ENCODE measurements around the gene URB2.
A peak's percentile ranks its signal among the peaks of the same experiment; 100 is the strongest.
"Not testable (repeated sequence)": the region's sequence is repeated elsewhere in the genome, so short reads cannot be mapped to it uniquely, and the experiment has no call there.

Gene URB2

DNA sequence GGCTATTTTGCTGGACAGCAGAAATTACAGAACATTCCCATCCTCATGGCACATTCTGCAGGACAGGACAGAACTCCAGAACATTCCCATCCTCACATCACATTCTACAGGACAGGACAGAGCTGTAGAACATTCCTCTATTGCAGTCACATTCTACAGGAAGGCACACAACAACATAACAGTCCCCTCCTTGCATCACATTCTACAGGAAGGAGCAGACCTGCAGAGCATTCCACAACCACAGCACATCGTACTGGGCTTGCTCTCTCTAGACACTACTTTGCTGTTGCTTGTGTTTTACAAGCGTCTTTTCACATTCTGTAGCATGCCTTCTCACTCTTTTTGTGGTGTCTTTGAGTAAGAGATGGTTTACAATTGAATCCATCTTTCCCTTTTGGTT, 40.7 kb upstream of the URB2 start:
- no peak overlapping the region for H3K4me3 ChIP-seq (replicated peaks in 1 of 2; ENCODE audit: low read depth in 2 of 2, low read length in 2 of 2)
- DNase-seq (ENCODE audit: low read depth in 2 of 2): no peak
- TF ChIP-seq, protein P1, sequence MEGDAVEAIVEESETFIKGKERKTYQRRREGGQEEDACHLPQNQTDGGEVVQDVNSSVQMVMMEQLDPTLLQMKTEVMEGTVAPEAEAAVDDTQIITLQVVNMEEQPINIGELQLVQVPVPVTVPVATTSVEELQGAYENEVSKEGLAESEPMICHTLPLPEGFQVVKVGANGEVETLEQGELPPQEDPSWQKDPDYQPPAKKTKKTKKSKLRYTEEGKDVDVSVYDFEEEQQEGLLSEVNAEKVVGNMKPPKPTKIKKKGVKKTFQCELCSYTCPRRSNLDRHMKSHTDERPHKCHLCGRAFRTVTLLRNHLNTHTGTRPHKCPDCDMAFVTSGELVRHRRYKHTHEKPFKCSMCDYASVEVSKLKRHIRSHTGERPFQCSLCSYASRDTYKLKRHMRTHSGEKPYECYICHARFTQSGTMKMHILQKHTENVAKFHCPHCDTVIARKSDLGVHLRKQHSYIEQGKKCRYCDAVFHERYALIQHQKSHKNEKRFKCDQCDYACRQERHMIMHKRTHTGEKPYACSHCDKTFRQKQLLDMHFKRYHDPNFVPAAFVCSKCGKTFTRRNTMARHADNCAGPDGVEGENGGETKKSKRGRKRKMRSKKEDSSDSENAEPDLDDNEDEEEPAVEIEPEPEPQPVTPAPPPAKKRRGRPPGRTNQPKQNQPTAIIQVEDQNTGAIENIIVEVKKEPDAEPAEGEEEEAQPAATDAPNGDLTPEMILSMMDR (IDR thresholded peaks at IDR 0.05; ENCODE audit: low read depth, low read length): no peak

DNA sequence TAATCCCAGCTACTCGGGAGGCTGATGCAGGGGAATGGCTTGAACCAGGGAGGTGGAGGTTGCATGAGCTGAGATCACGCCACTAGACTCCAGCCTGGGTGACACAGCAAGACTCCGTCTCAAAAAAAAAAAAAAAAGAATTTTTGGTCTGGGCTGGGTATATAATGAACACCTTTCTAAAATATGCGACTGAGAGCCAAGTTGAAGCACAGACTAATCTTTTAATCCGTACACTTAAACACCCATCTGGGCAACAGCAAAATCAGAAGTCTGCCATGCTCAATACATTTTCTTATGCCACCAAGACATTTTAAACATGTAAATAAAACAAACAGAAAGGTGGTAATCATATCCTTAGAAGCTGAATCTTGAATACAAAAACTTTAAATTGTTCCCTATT, 35.9 kb upstream of the URB2 start:
- TF ChIP-seq, protein P1 (IDR thresholded peaks at IDR 0.05; ENCODE audit: low read depth, low read length): no peak

DNA sequence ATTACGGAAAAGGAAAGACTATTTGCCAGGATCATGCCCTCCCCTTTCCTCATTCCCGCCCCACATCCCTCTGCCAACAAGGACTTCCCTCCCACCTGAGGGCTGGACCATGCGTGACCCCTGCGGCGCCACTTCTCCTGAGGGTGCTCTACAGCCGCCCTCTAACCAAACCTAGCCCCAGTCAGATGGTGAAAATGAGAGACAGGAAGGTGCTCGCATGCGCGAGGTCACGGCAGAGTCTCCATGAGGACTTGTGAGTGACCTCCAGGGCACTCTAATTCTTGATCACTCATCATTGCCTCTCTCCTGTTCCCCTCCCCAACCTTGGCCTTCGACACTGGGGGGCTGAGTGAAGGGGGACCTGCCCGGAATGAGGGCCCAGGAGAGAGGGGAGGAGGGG, 32.2 kb upstream of the URB2 start:
- TF ChIP-seq, protein P1 (IDR thresholded peaks at IDR 0.05; ENCODE audit: low read depth, low read length): no peak
- H3K4me3 ChIP-seq (replicated peaks in 1 of 2; ENCODE audit: low read depth in 2 of 2, low read length in 2 of 2): no peak overlapping the region
- no peak for DNase-seq (ENCODE audit: low read depth in 2 of 2)

More for the DNA sequence above, 35.9 kb upstream of the URB2 start:
- no peak overlapping the region for H3K4me3 ChIP-seq (replicated peaks in 1 of 2; ENCODE audit: low read depth in 2 of 2, low read length in 2 of 2)
- DNase-seq (ENCODE audit: low read depth in 2 of 2): no peak

DNA sequence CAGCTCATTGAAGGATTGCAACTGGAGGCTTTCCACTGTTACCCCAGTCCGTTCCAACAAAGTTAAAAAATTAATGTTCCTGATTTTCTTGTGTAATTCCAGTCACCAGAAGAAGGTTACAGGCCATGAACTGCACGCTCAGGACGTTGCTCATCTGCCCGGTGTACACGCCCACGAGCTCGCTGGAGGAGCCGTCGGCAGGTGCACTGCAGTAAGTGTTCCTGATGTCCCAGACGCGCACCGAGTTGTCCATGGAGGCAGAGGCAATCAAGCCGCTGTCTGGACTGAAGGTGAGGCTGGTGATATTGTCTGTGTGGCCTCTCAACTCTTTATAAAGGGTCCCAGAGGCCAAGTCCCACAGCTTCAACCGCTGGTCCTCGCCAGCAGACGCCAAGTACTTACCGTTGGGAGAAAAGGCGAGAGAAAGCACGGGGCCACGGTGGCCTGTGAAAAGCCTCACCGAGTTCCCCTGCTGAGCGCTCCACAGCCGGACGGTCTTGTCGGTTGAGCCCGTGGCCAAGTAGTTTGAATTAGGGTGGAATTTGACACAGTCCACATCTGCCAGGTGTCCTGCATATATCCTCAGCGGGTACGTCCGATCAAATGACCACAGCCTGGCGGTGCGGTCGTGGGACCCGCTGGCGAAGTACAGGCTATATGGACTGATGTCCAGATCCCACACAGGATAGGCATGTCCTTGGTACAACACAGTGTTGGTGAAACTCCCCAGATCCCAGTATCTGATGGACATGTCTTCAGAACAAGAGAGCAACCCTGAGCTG, 31.6 kb upstream of the URB2 start:
- H3K4me3 ChIP-seq (replicated peaks in 1 of 2; ENCODE audit: low read depth in 2 of 2, low read length in 2 of 2): no peak overlapping the region
- no peak for DNase-seq (ENCODE audit: low read depth in 2 of 2)
- TF ChIP-seq, protein P1 (IDR thresholded peaks at IDR 0.05; ENCODE audit: low read depth, low read length): no peak

DNA sequence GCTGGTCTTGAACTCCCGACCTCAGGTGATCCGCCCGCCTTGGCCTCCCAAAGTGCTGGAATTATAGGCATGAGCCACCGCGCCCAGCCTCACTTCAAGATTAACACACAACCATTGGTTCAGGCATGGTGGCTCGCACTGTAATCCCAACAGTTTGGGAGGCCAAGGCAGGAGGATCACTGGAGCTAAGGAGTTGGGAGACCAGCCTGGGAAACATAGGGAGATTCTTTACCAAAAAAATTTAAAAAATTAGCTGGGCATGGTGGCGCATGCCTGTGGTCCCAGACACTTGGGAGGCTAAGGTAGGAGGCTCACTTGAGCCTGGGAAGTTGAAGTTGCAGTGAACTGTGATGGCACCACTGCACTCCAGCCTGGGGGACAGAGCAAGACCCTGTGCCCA, 30.2 kb upstream of the URB2 start:
- not testable (repeated sequence) for H3K4me3 ChIP-seq (replicated peaks in 1 of 2; ENCODE audit: low read depth in 2 of 2, low read length in 2 of 2); DNase-seq (ENCODE audit: low read depth in 2 of 2)

DNA sequence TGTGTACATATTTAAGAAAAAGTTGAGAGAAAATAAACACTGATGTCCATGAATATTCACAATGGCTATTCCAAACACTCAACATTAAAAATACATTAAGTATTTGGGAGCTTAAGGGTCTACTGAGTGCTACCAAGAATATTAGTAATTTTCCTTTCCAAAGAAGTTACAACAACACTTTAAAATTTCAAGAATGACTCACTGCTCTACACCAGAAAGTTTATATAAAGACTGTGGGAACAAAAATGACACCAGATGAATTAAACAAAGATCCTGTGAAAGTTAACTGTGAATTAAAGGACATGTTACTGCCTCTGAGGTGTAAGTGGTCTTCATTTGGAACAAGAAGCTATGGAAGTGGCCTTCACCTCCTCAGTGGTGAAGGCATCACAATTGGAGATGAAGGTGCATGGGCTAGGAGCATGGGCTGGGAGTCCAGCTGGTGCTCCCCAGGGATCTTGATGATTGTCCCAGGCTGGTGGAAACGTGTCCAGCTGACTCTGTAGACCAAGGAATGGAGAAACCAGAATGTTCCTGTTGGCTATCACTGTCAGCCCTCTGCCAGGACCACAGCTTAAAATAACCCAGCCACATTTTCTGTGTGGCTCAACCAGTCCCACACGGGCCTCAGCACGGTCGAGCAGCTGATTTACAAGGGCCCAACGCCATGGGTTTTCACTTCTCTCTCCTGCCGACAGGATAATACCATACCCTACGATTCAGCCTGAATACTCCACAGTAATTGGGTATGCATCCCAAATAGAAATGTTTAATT, 28.9 kb upstream of the URB2 start:
- TF ChIP-seq, protein P1 (IDR thresholded peaks at IDR 0.05; ENCODE audit: low read depth, low read length): no peak
- DNase-seq (ENCODE audit: low read depth in 2 of 2): peak; percentile 38 to 83
- H3K4me3 ChIP-seq (replicated peaks in 1 of 2; ENCODE audit: low read depth in 2 of 2, low read length in 2 of 2): no peak overlapping the region

DNA sequence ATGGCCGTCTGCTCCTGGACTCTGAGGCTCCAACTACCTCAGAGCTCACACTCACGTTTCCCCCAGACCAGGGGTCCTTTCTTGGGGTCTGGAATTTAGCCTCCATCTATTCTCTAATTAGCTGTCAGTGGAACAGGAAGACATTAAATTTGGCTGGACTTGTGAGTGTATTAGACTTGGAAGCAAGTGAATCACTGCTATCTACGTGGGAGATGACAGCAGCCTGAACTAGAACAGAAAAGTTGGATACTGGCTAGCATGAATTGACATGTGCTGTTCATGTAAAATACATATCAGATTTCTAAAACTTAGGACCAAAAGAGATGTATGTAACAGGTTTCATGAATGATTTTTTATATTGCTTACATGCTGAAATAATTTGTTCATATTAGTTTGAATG, 28.2 kb upstream of the URB2 start:
- H3K4me3 ChIP-seq (replicated peaks in 1 of 2; ENCODE audit: low read depth in 2 of 2, low read length in 2 of 2): no peak overlapping the region
- TF ChIP-seq, protein P1 (IDR thresholded peaks at IDR 0.05; ENCODE audit: low read depth, low read length): no peak
- DNase-seq (ENCODE audit: low read depth in 2 of 2): peak; percentile 10 to 58
